ENCODE measurements around the gene SULF2.

GRCh38 chr20:47735412-47736400 is 49.6 kb downstream of the SULF2 start:
- TF ChIP-seq, protein P1, sequence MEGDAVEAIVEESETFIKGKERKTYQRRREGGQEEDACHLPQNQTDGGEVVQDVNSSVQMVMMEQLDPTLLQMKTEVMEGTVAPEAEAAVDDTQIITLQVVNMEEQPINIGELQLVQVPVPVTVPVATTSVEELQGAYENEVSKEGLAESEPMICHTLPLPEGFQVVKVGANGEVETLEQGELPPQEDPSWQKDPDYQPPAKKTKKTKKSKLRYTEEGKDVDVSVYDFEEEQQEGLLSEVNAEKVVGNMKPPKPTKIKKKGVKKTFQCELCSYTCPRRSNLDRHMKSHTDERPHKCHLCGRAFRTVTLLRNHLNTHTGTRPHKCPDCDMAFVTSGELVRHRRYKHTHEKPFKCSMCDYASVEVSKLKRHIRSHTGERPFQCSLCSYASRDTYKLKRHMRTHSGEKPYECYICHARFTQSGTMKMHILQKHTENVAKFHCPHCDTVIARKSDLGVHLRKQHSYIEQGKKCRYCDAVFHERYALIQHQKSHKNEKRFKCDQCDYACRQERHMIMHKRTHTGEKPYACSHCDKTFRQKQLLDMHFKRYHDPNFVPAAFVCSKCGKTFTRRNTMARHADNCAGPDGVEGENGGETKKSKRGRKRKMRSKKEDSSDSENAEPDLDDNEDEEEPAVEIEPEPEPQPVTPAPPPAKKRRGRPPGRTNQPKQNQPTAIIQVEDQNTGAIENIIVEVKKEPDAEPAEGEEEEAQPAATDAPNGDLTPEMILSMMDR (IDR thresholded peaks at IDR 0.05), result no peak
- no peak for TF ChIP-seq EZH2 (IDR thresholded peaks at IDR 0.05; ENCODE audit: borderline replicate concordance, insufficient read depth, low read depth, low read length, poor library complexity, severe bottlenecking)
